ENCODE results near the gene SETD4.

SETD4 gene

GRCh38 chr21:36045993-36046392, 14.3 kb downstream of the SETD4 start:
- DNase-seq (ENCODE audit: low spot score) = no peak

GRCh38 chr21:36044056-36044455, 16.3 kb downstream of the SETD4 start:
- no peak for DNase-seq (ENCODE audit: low spot score)

GRCh38 chr21:36041910-36042309, 18.4 kb downstream of the SETD4 start:
- no peak for DNase-seq (ENCODE audit: low spot score)

- no peak for DNase-seq (ENCODE audit: low spot score)
Observed at GRCh38 chr21:36040389-36040788, 19.9 kb downstream of the SETD4 start.

- no peak for DNase-seq (ENCODE audit: low spot score)
Observed at GRCh38 chr21:36039861-36040260, 20.5 kb downstream of the SETD4 start.

GRCh38 chr21:36038701-36039497, 21.4 kb downstream of the SETD4 start:
- DNase-seq (ENCODE audit: low spot score) = no peak

GRCh38 chr21:36035381-36035791, 24.9 kb downstream of the SETD4 start:
- no peak for DNase-seq (ENCODE audit: low spot score)

- no peak for DNase-seq (ENCODE audit: low spot score)
Observed at GRCh38 chr21:36034211-36034913, 26.0 kb downstream of the SETD4 start.

GRCh38 chr21:36032647-36033406, 27.5 kb downstream of the SETD4 start:
- DNase-seq (ENCODE audit: low spot score) = no peak

GRCh38 chr21:36030581-36031189, 29.6 kb downstream of the SETD4 start:
- no peak for DNase-seq (ENCODE audit: low spot score)

GRCh38 chr21:36029309-36029708, 31.0 kb downstream of the SETD4 start:
- no peak for DNase-seq (ENCODE audit: low spot score)

- peak; percentile 75 for DNase-seq (ENCODE audit: low spot score)
Observed at GRCh38 chr21:36028127-36029069, 31.9 kb downstream of the SETD4 start.

- no peak for DNase-seq (ENCODE audit: low spot score)
Observed at GRCh38 chr21:36027347-36027746, 33.0 kb downstream of the SETD4 start.

- DNase-seq (ENCODE audit: low spot score) = no peak
Observed at GRCh38 chr21:36024782-36025181, 35.5 kb downstream of the SETD4 start.

GRCh38 chr21:36023092-36023480, 37.2 kb downstream of the SETD4 start:
- no peak for DNase-seq (ENCODE audit: low spot score)

GRCh38 chr21:36022427-36023091, 37.8 kb downstream of the SETD4 start:
- no peak for DNase-seq (ENCODE audit: low spot score)

GRCh38 chr21:36021251-36021837, 39.0 kb downstream of the SETD4 start:
- no peak for DNase-seq (ENCODE audit: low spot score)

GRCh38 chr21:36015045-36015444, 45.3 kb downstream of the SETD4 start:
- no peak for DNase-seq (ENCODE audit: low spot score)

GRCh38 chr21:36010801-36011200, 49.5 kb downstream of the SETD4 start:
- DNase-seq (ENCODE audit: low spot score) = no peak

GRCh38 chr21:36008505-36008904, 51.8 kb downstream of the SETD4 start:
- no peak for DNase-seq (ENCODE audit: low spot score)
